ENCODE data around the gene HIVEP1.

DNA sequence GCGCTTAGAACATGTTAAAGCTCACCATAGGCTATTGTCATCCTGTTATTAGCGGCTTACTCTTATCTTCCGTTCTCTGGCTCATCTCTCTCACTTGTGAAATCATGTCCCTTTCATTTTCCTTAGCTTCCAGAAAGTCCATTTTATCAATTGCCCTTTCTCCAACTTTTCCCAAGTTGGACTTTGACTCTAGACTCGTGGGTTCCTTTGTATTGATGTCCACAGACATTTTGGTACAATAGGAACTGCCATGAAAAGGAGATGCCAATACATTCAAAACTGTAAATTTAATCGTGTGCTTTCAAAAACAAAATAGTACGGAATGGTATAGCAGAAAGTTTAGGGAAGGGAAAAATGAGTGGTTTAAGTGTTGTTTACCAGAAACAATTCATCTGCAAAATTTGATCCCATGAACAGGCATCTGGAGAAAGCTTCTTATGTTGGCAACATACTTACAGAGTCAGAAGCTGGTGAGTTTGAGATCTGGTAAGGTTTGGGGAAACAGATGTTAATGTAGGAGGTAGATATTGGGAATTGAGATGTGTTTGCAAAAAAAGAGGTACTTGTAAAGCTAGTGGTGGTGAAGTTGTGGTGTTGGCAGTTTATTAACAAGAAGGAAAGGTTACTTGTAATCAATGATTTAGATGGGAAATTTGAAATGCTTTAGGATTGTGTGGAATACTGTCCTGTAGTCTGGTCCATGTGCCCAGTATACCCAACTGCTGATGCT is 10.2 kb upstream of the HIVEP1 start:
- no peak for TF ChIP-seq CTCF (IDR thresholded peaks at IDR 0.05)
- no peak for TF ChIP-seq POLR2A (IDR thresholded peaks at IDR 0.05)
- TF ChIP-seq EP300 (IDR thresholded peaks at IDR 0.05), result no peak
